Measurements from ENCODE around the gene PLA2G6. TPM values are rescaled to one million over a fixed set of nuclear protein-coding genes. Genes with fewer than 3 reads are reported as not detected.

The PLA2G6 gene
- total RNA-seq, 1 experiment from 2014 or later = 24.1 TPM

- no peak for DNase-seq
- H3K56ac ChIP-seq (ENCODE audit: insufficient read length, low read depth, low read length) = no peak overlapping the region
- no peak overlapping the region for H3K4ac ChIP-seq (ENCODE audit: low read depth, low read length)
- Mint-ChIP-seq H3K36me3 (ENCODE audit: insufficient read depth in 1 of 3, low read depth in 3 of 3) (no peaks in the 10 kb centered on the region), H3K4me1 (peaks cover 0 to 5% of the 10 kb centered on the region in 2 experiments; a peak in 2 of 4 replicates), H3K4me3 (no peak overlapping the region), H3K27me3 (ENCODE audit: low read depth) (no peaks in the 10 kb centered on the region; the same call in 1 of the 2 replicates), H3K27ac (peak overlapping the region in 1 of 3 experiments; percentile 85; a peak in 1 of 7 replicates), H3K9me3 (no peaks in the 10 kb centered on the region)
- H4K91ac ChIP-seq (ENCODE audit: insufficient read length, low read depth, low read length) = no peak overlapping the region
- H2BK120ac ChIP-seq (ENCODE audit: low read depth, low read length, poor library complexity, severe bottlenecking) = no peak overlapping the region
- no CpG with 5 or more reads among the region's 8 CpGs for WGBS (ENCODE audit: extremely low coverage, insufficient read length, low lambda C conversion rate)
- no peaks in the 10 kb centered on the region for H4K20me1 ChIP-seq (ENCODE audit: control insufficient read depth, insufficient read depth, insufficient read length)
- H3K18ac ChIP-seq (ENCODE audit: insufficient read length, low read depth, low read length) = no peak overlapping the region
- no peaks in the 10 kb centered on the region for H3K9me3 ChIP-seq (ENCODE audit: control insufficient read depth, low read depth, low read length)
- no peaks in the 10 kb centered on the region for H3K79me1 ChIP-seq (ENCODE audit: insufficient read depth, low read depth, low read length, poor library complexity, severe bottlenecking)
- H3K79me2 ChIP-seq (ENCODE audit: insufficient read depth, low read length) = no peaks in the 10 kb centered on the region
- H4K5ac ChIP-seq (ENCODE audit: insufficient read length, low read depth, low read length) = no peak overlapping the region
- H3T11ph ChIP-seq (ENCODE audit: low read length) = no peak overlapping the region
- H3K27me3 ChIP-seq (ENCODE audit: insufficient read depth, low read length) = no peaks in the 10 kb centered on the region
- no peak overlapping the region for H3K23ac ChIP-seq (ENCODE audit: insufficient read length, low read depth, low read length)
- H4K8ac ChIP-seq (replicated peaks; ENCODE audit: insufficient read length, low read depth, low read length) = no peak overlapping the region
- H2AK5ac ChIP-seq (ENCODE audit: insufficient read length, low read length) = no peak overlapping the region
- H3K4me2 ChIP-seq (ENCODE audit: insufficient read depth, insufficient read length, low read length) = no peak overlapping the region
- no peak overlapping the region for H3K9ac ChIP-seq (ENCODE audit: extremely low read depth, insufficient read length, low read length)
- H2BK12ac ChIP-seq (ENCODE audit: insufficient read length, low read depth, low read length) = no peak overlapping the region
- no peaks in the 10 kb centered on the region for H3K23me2 ChIP-seq (ENCODE audit: insufficient read length, low read depth, low read length, poor library complexity, severe bottlenecking)
- H2AFZ ChIP-seq (ENCODE audit: low read length) = no peak overlapping the region
- no peak overlapping the region for H3K14ac ChIP-seq (ENCODE audit: insufficient read depth, low read length)
- TF ChIP-seq CTCF (conservative IDR thresholded peaks at IDR 0.05) = no peak
- H3K4me1 ChIP-seq (ENCODE audit: insufficient read depth, low read length) = no peaks in the 10 kb centered on the region
- no peak overlapping the region for H2BK20ac ChIP-seq (ENCODE audit: low read depth, low read length, poor library complexity, severe bottlenecking)
- H2BK15ac ChIP-seq (ENCODE audit: low read depth, low read length) = no peak overlapping the region
- H2BK5ac ChIP-seq (ENCODE audit: insufficient read length, low read length) = no peak overlapping the region
- H3K27ac ChIP-seq (ENCODE audit: insufficient read length, low read depth, low read length) = no peak overlapping the region
These were observed 78.0 kb downstream of the PLA2G6 start for GRCh38 chr22:38103641-38104040.

Measured in H9 (cell line).